Activated naive CD4-positive, alpha-beta T cell treated with anti-CD3 and anti-CD28 coated beads, Interleukin-2, amount 50 U/mL, for 72 hours (primary cell): Measurements from ENCODE around the gene LRRC34. TPM values are rescaled to one million over a fixed set of nuclear protein-coding genes. Genes with fewer than 3 reads are reported as not detected.

ENCODE experiments used
- ATAC-seq, 2 donors: fragments of 150-1000 bp; cut with Tn5 transposase; 2 replicates each; pipeline ENCODE4 v1.10.0; 2021; ENCODE audit warnings: mild to moderate bottlenecking in 2 of 2, moderate library complexity in 2 of 2
- DNase-seq, 2 donors: peaks; one replicate each; pipeline ENCODE4 v3.0.0; 2021 to 2022; ENCODE audit warnings: low spot score in 2 of 2
- H3K27ac Mint-ChIP-seq, 2 donors: one replicate each; pipeline ENCODE4 v1.8.0; 2022; ENCODE audit warnings: mild to moderate bottlenecking in 2 of 2, mixed read lengths in 2 of 2
- H3K36me3 Mint-ChIP-seq, 2 donors: one replicate each; pipeline ENCODE4 v1.8.0; 2022; ENCODE audit warnings: mixed read lengths in 2 of 2
- H3K9me3 Mint-ChIP-seq, 2 donors: one replicate each; pipeline ENCODE4 v1.8.0; 2022; ENCODE audit warnings: mixed read lengths in 2 of 2
- total RNA-seq, 2 donors: library from RNA; stranded (reverse); gene quantifications; one replicate each; pipeline ENCODE4 v1.2.3, GENCODE V29; 2022

LRRC34 gene
- total RNA-seq, 2 donors from 2014 or later = 2.1 to 3.2 TPM

GRCh38 chr3:169780742-169781141 is 32.0 kb downstream of the LRRC34 start:
- ATAC-seq = peak in 1 of 2 donors; percentile 49
- H3K36me3 Mint-ChIP-seq = peaks cover 17 to 47% of the 10 kb centered on the region in 2 donors
- no peak for DNase-seq
- H3K9me3 Mint-ChIP-seq = no peaks in the 10 kb centered on the region
- H3K27ac Mint-ChIP-seq = peak overlapping the region in 1 of 2 donors; percentile 63

GRCh38 chr3:169777822-169778221 is 34.9 kb downstream of the LRRC34 start:
- Mint-ChIP-seq H3K27ac (peak overlapping the region in 1 of 2 donors; percentile 30), H3K9me3 (no peaks in the 10 kb centered on the region), H3K36me3 (peaks cover 32 to 56% of the 10 kb centered on the region in 2 donors)
- DNase-seq = no peak
- ATAC-seq = no peak

GRCh38 chr3:169774186-169774585 is 38.5 kb downstream of the LRRC34 start:
- H3K36me3 Mint-ChIP-seq = peaks cover 27 to 40% of the 10 kb centered on the region in 2 donors
- ATAC-seq (no peak), DNase-seq (no peak)

GRCh38 chr3:169772897-169773816 is 39.5 kb downstream of the LRRC34 start, which contains the start of gene MYNN:
Gene MYNN (plus strand): TSS chr3:169773396. CDS start chr3:169774296, 900 bp downstream.
- DNase-seq (peak; percentile 86 to 90), ATAC-seq (peak; percentile 84 to 87)
- peaks cover 21 to 34% of the 10 kb centered on the region in 2 donors for H3K36me3 Mint-ChIP-seq
- peak within 1 kb of the TSS; percentile 100 for H3K27ac Mint-ChIP-seq
- no peaks in the 10 kb centered on the region for H3K9me3 Mint-ChIP-seq

More at GRCh38 chr3:169774186-169774585, 38.5 kb downstream of the LRRC34 start:
- H3K27ac Mint-ChIP-seq = peak overlapping the region; percentile 100
- H3K9me3 Mint-ChIP-seq = no peaks in the 10 kb centered on the region

- no peak for DNase-seq
Measured at GRCh38 chr3:169772305-169772896, 40.3 kb downstream of the LRRC34 start.

GRCh38 chr3:169771497-169772304 is 41.0 kb downstream of the LRRC34 start:
- DNase-seq (peak; percentile 65 to 77), ATAC-seq (peak; percentile 28 to 35)
- Mint-ChIP-seq H3K9me3 (no peaks in the 10 kb centered on the region), H3K36me3 (peaks cover 21 to 26% of the 10 kb centered on the region in 2 donors), H3K27ac (peak overlapping the region; percentile 100)

More at GRCh38 chr3:169772305-169772896, 40.3 kb downstream of the LRRC34 start:
- H3K9me3 Mint-ChIP-seq = no peaks in the 10 kb centered on the region
- ATAC-seq = peak; percentile 32 to 34
- H3K27ac Mint-ChIP-seq = peak overlapping the region; percentile 100
- peaks cover 21 to 33% of the 10 kb centered on the region in 2 donors for H3K36me3 Mint-ChIP-seq

GRCh38 chr3:169769287-169770181 is 43.2 kb downstream of the LRRC34 start, which contains the start of gene ACTRT3:
Gene ACTRT3 (minus strand): TSS chr3:169769561. CDS start chr3:169769520, 41 bp downstream.
- DNase-seq = peak; percentile 54 to 68
- H3K36me3 Mint-ChIP-seq = peaks cover 21 to 30% of the 10 kb centered on the region in 2 donors
- ATAC-seq = peak; percentile 18 to 25
- H3K27ac Mint-ChIP-seq = peak within 1 kb of the TSS in 1 of 2 donors; percentile 85
- H3K9me3 Mint-ChIP-seq = peaks cover 0 to 4% of the 10 kb centered on the region in 2 donors

GRCh38 chr3:169764882-169765612 is 47.7 kb downstream of the LRRC34 start, which contains the start of gene TERC:
Gene TERC (minus strand): TSS chr3:169765060.
- peaks cover 0 to 4% of the 10 kb centered on the region in 2 donors for H3K9me3 Mint-ChIP-seq
- H3K27ac Mint-ChIP-seq = peak within 1 kb of the TSS; percentile 96 to 98
- ATAC-seq = peak; percentile 86 to 87

GRCh38 chr3:169764312-169764881 is 48.3 kb downstream of the LRRC34 start:
- Mint-ChIP-seq H3K36me3 (peaks cover 4 to 12% of the 10 kb centered on the region in 2 donors), H3K27ac (peak overlapping the region; percentile 96 to 98), H3K9me3 (peaks cover 0 to 4% of the 10 kb centered on the region in 2 donors)
- DNase-seq (peak; percentile 52 to 78), ATAC-seq (peak; percentile 35 to 51)

More at GRCh38 chr3:169764882-169765612, 47.7 kb downstream of the LRRC34 start, which contains the start of gene TERC:
- peak; percentile 84 to 91 for DNase-seq
- peaks cover 4 to 12% of the 10 kb centered on the region in 2 donors for H3K36me3 Mint-ChIP-seq

- Mint-ChIP-seq H3K27ac (no peak overlapping the region), H3K36me3 (peaks cover 4 to 6% of the 10 kb centered on the region in 2 donors), H3K9me3 (peaks cover 0 to 6% of the 10 kb centered on the region in 2 donors)
- ATAC-seq (no peak), DNase-seq (no peak)
Measured at GRCh38 chr3:169760479-169760878, 52.2 kb downstream of the LRRC34 start.

- no peak for DNase-seq
- H3K27ac Mint-ChIP-seq = peak overlapping the region in 1 of 2 donors; percentile 70
- peaks cover 0 to 2% of the 10 kb centered on the region in 2 donors for H3K36me3 Mint-ChIP-seq
- peak; percentile 79 to 90 for ATAC-seq
- peaks cover 0 to 6% of the 10 kb centered on the region in 2 donors for H3K9me3 Mint-ChIP-seq
Measured at GRCh38 chr3:169759256-169759655, 53.4 kb downstream of the LRRC34 start.

GRCh38 chr3:169758359-169758994 is 54.2 kb downstream of the LRRC34 start:
- no peak for ATAC-seq
- H3K9me3 Mint-ChIP-seq = peaks cover 0 to 6% of the 10 kb centered on the region in 2 donors
- DNase-seq = no peak
- peak overlapping the region in 1 of 2 donors; percentile 70 for H3K27ac Mint-ChIP-seq
- no peaks in the 10 kb centered on the region for H3K36me3 Mint-ChIP-seq

GRCh38 chr3:169755488-169755887 is 57.2 kb downstream of the LRRC34 start:
- Mint-ChIP-seq H3K27ac (no peak overlapping the region), H3K9me3 (peaks cover 0 to 6% of the 10 kb centered on the region in 2 donors), H3K36me3 (no peaks in the 10 kb centered on the region)
- ATAC-seq = no peak
- no peak for DNase-seq

- DNase-seq (no peak), ATAC-seq (no peak)
- Mint-ChIP-seq H3K9me3 (peaks cover 0 to 6% of the 10 kb centered on the region in 2 donors), H3K36me3 (no peaks in the 10 kb centered on the region), H3K27ac (no peak overlapping the region)
Measured at GRCh38 chr3:169754711-169755110, 58.0 kb downstream of the LRRC34 start.
